H9 (cell line): ENCODE results near the gene PRPF40B. TPM values are rescaled to one million over a fixed set of nuclear protein-coding genes. Genes with fewer than 3 reads are reported as not detected.

ENCODE experiments used
- DNase-seq: peaks from one replicate; pipeline ENCODE4 v3.0.0-alpha.2; 2017
- H2AFZ ChIP-seq: one replicate; pipeline ENCODE4 v1.6.1; 2013; ENCODE audit warnings: mild to moderate bottlenecking, low read length, control low read depth, moderate library complexity
- H2AK5ac ChIP-seq: 2 replicates; pipeline ENCODE4 v1.6.1; 2013; ENCODE audit warnings: low read length, control low read depth, mixed read lengths; ENCODE audit not compliant: insufficient read length
- H2BK120ac ChIP-seq: one replicate; pipeline ENCODE4 v1.6.1; 2013; ENCODE audit warnings: low read depth, mild to moderate bottlenecking, low read length, control low read depth, inconsistent platforms; ENCODE audit not compliant: poor library complexity, severe bottlenecking
- H2BK12ac ChIP-seq: 2 replicates; pipeline ENCODE4 v1.6.1; 2013; ENCODE audit warnings: low read length, control low read depth, mixed read lengths, low read depth; ENCODE audit not compliant: insufficient read length
- H2BK15ac ChIP-seq: 2 replicates; pipeline ENCODE4 v1.6.1; 2013; ENCODE audit warnings: low read depth, low read length, control low read depth
- H2BK20ac ChIP-seq: one replicate; pipeline ENCODE4 v1.6.1; 2013; ENCODE audit warnings: low read depth, mild to moderate bottlenecking, low read length, control low read depth, inconsistent platforms; ENCODE audit not compliant: poor library complexity, severe bottlenecking
- H2BK5ac ChIP-seq: 2 replicates; pipeline ENCODE4 v1.6.1; 2013; ENCODE audit warnings: low read length, control low read depth, mixed read lengths; ENCODE audit not compliant: insufficient read length
- H3K14ac ChIP-seq: 2 replicates; pipeline ENCODE4 v1.6.1; 2013; ENCODE audit warnings: low read length, control low read depth; ENCODE audit not compliant: insufficient read depth
- H3K18ac ChIP-seq: 2 replicates; pipeline ENCODE4 v1.6.1; 2013; ENCODE audit warnings: low read depth, mild to moderate bottlenecking, mixed read lengths, low read length, control low read depth; ENCODE audit not compliant: insufficient read length
- H3K23ac ChIP-seq: 2 replicates; pipeline ENCODE4 v1.6.1; 2013; ENCODE audit warnings: low read length, control low read depth, mixed read lengths, low read depth; ENCODE audit not compliant: insufficient read length
- H3K23me2 ChIP-seq: 2 replicates; pipeline ENCODE4 v1.6.1; 2013; ENCODE audit warnings: low read depth, mild to moderate bottlenecking, mixed read lengths, low read length, control low read depth; ENCODE audit not compliant: insufficient read length, poor library complexity, severe bottlenecking
- H3K27ac ChIP-seq: 2 replicates; pipeline ENCODE4 v1.5.1; 2013; ENCODE audit warnings: low read length, control low read depth, mixed read lengths, low read depth; ENCODE audit not compliant: insufficient read length
- H3K27me3 ChIP-seq: 2 replicates; pipeline ENCODE4 v1.6.1; 2013; ENCODE audit warnings: low read length, control low read depth, inconsistent platforms; ENCODE audit not compliant: insufficient read depth
- H3K4ac ChIP-seq: 2 replicates; pipeline ENCODE4 v1.6.1; 2013; ENCODE audit warnings: low read depth, mild to moderate bottlenecking, control low read depth, inconsistent platforms, low read length, moderate library complexity
- H3K4me1 ChIP-seq: 2 replicates; pipeline ENCODE4 v1.6.1; 2013; ENCODE audit warnings: low read length, control low read depth, inconsistent platforms; ENCODE audit not compliant: insufficient read depth
- H3K4me2 ChIP-seq: 2 replicates; pipeline ENCODE4 v1.6.1; 2013; ENCODE audit warnings: low read length, control low read depth, mixed read lengths; ENCODE audit not compliant: insufficient read length, insufficient read depth
- H3K56ac ChIP-seq: 2 replicates; pipeline ENCODE4 v1.6.1; 2013; ENCODE audit warnings: low read depth, mild to moderate bottlenecking, mixed read lengths, low read length, control low read depth; ENCODE audit not compliant: insufficient read length
- H3K79me1 ChIP-seq: 2 replicates; pipeline ENCODE4 v1.6.1; 2013; ENCODE audit warnings: low read depth, mild to moderate bottlenecking, moderate library complexity, low read length, control low read depth, inconsistent platforms; ENCODE audit not compliant: insufficient read depth, poor library complexity, severe bottlenecking
- H3K79me2 ChIP-seq: 2 replicates; pipeline ENCODE4 v1.6.1; 2013; ENCODE audit warnings: low read length, control low read depth, inconsistent platforms; ENCODE audit not compliant: insufficient read depth
- H3K9ac ChIP-seq: 2 replicates; pipeline ENCODE4 v1.6.1; 2013; ENCODE audit warnings: low read length, control low read depth, mixed read lengths; ENCODE audit not compliant: insufficient read length; ENCODE audit errors: extremely low read depth
- H3K9me3 ChIP-seq: one replicate; pipeline ENCODE4 v1.6.1; 2013; ENCODE audit warnings: low read depth, low read length, inconsistent platforms; ENCODE audit not compliant: control insufficient read depth
- H3T11ph ChIP-seq: one replicate; pipeline ENCODE4 v1.6.1; 2013; ENCODE audit warnings: mild to moderate bottlenecking, low read length, control low read depth, inconsistent platforms
- H4K20me1 ChIP-seq: one replicate; pipeline ENCODE4 v1.6.1; 2013; ENCODE audit not compliant: control insufficient read depth, insufficient read length, insufficient read depth
- H4K5ac ChIP-seq: 2 replicates; pipeline ENCODE4 v1.6.1; 2013; ENCODE audit warnings: low read depth, mild to moderate bottlenecking, mixed read lengths, low read length, control low read depth; ENCODE audit not compliant: insufficient read length
- H4K8ac ChIP-seq: replicated peaks from 2 replicates; pipeline ENCODE4 v1.6.1; 2013; ENCODE audit warnings: low read length, control low read depth, mixed read lengths, low read depth; ENCODE audit not compliant: insufficient read length
- H4K91ac ChIP-seq: 2 replicates; pipeline ENCODE4 v1.6.1; 2013; ENCODE audit warnings: low read depth, mild to moderate bottlenecking, moderate library complexity, mixed read lengths, low read length, control low read depth; ENCODE audit not compliant: insufficient read length
- H3K27ac Mint-ChIP-seq, 3 experiments: 2 replicates in 2 of 3; 3 replicates in 1 of 3; pipeline ENCODE4 v1.8.0; 2020 to 2021; ENCODE audit warnings: mixed read lengths in 3 of 3, mild to moderate bottlenecking in 1 of 3, moderate library complexity in 1 of 3
- H3K27me3 Mint-ChIP-seq: 2 replicates; pipeline ENCODE4 v1.8.0; 2021; ENCODE audit warnings: low read depth, mild to moderate bottlenecking, moderate library complexity, mixed read lengths
- H3K36me3 Mint-ChIP-seq, 3 experiments: 2 replicates in 2 of 3; 3 replicates in 1 of 3; pipeline ENCODE4 v1.8.0; 2020 to 2021; ENCODE audit warnings: low read depth in 3 of 3, mixed read lengths in 3 of 3; ENCODE audit not compliant: insufficient read depth in 1 of 3
- H3K4me1 Mint-ChIP-seq, 2 experiments: 2 replicates each; pipeline ENCODE4 v1.8.0; 2020; ENCODE audit warnings: mixed read lengths in 2 of 2
- H3K4me3 Mint-ChIP-seq, 2 experiments: 2 replicates in 1 of 2; 3 replicates in 1 of 2; pipeline ENCODE4 v1.8.0; 2020 to 2021; ENCODE audit warnings: mild to moderate bottlenecking in 2 of 2, mixed read lengths in 2 of 2, moderate library complexity in 1 of 2
- H3K9me3 Mint-ChIP-seq, 2 experiments: 2 replicates in 1 of 2; 3 replicates in 1 of 2; pipeline ENCODE4 v1.8.0; 2020; ENCODE audit warnings: mild to moderate bottlenecking in 2 of 2, mixed read lengths in 2 of 2, moderate library complexity in 1 of 2
- CTCF ChIP-seq: fragments of 200-600 bp; sonication (generic); conservative IDR thresholded peaks from 3 replicates; pipeline ENCODE4 v1.8.0; 2021; ENCODE audit warnings: antibody characterized with exemption, mild to moderate bottlenecking
- WGBS: extraction: QIAGEN DNeasy Blood & Tissue Kit; methylation state at CpG from one replicate; pipeline ENCODE4 v1.1.7; 2013; ENCODE audit warnings: missing lambda C conversion rate, low lambda C conversion rate, mixed read lengths; ENCODE audit not compliant: insufficient read length; ENCODE audit errors: extremely low coverage; 5-methylcytosine and 5-hydroxymethylcytosine counted together
- total RNA-seq: library from RNA; stranded (reverse); gene quantifications from 2 replicates; pipeline ENCODE4 v1.2.1, GENCODE V29; 2021

PRPF40B gene
- total RNA-seq, 1 experiment from 2014 or later = 19.0 TPM

DNA sequence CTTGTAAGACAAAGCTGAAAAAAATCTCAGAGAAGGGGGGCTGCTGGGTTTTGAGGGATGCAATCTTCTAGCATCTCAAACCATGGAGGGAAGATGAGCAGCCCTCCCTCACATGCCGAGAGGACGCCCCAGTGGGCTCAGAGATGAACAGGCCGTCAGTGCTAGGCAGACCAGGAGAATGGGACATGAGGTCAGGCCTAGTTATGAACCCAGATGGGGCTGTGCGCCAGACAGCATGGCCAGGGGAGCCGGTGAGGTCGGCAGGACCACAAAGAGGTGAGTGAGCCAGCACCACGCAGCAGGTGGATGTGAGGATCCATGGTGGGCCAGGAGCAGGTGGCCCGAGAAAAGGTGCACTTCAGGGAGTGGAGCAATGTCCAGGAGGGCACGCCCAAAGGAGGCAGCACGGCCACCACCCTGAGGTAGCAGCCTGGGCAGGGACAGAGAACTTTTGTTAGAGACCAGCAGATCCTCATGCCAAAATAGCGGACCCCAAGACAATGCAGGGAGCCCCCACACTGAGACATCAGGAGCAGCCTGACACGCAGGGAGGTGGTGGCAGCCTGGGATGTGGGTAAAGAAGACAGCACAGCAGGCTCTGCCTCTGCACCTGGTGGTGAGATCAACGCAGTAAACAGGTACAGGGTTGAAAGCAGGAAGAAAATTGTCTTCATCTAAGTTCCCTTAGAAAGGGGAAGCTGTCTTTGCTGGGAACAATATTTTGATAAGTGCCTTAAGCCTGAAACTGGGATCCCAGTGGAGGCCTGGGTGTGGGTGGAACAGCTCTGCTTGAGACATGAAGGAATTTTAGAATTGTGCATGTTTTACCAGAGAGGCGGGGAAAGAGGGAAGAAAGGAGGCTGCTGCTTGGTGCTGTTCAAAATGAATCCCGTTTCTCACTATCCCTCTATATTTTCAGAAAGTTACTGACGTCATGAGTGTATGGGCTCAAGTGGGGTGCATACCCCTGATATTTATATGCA lies 37.6 kb upstream of the PRPF40B start:
- H4K5ac ChIP-seq = no peak overlapping the region
- H3K14ac ChIP-seq = no peak overlapping the region
- H3K9me3 ChIP-seq = no peaks in the 10 kb centered on the region
- H2BK5ac ChIP-seq = no peak overlapping the region
- Mint-ChIP-seq H3K27me3 (no peaks in the 10 kb centered on the region), H3K27ac (peak overlapping the region in 2 of 3 experiments; percentile 18 to 34; a peak in 4 of 7 replicates), H3K4me3 (no peak overlapping the region), H3K36me3 (peaks cover 4 to 15% (median 6%) of the 10 kb centered on the region in 3 experiments; a peak in 4 of 7 replicates), H3K4me1 (peaks cover 4 to 5% of the 10 kb centered on the region in 2 experiments; a peak in 3 of 4 replicates), H3K9me3 (no peaks in the 10 kb centered on the region)
- H4K8ac ChIP-seq = no peak overlapping the region
- no peak overlapping the region for H4K91ac ChIP-seq
- no peaks in the 10 kb centered on the region for H3K79me2 ChIP-seq
- H2BK120ac ChIP-seq = no peak overlapping the region
- H3K23me2 ChIP-seq = no peaks in the 10 kb centered on the region
- H3K18ac ChIP-seq = no peak overlapping the region
- no peak for TF ChIP-seq CTCF
- H3K56ac ChIP-seq = no peak overlapping the region
- no peak overlapping the region for H3K4ac ChIP-seq
- H3K27ac ChIP-seq = no peak overlapping the region
- no peak overlapping the region for H2AK5ac ChIP-seq
- no peak overlapping the region for H3K9ac ChIP-seq
- no peak overlapping the region for H3K4me2 ChIP-seq
- H2AFZ ChIP-seq = no peak overlapping the region
- H4K20me1 ChIP-seq = no peaks in the 10 kb centered on the region
- WGBS = no CpG with 5 or more reads among the region's 16 CpGs
- no peak overlapping the region for H2BK15ac ChIP-seq
- DNase-seq = no peak
- no peak overlapping the region for H3K23ac ChIP-seq
- no peak overlapping the region for H2BK12ac ChIP-seq
- H3K27me3 ChIP-seq = no peaks in the 10 kb centered on the region
- no peak overlapping the region for H2BK20ac ChIP-seq
- no peaks in the 10 kb centered on the region for H3K79me1 ChIP-seq
- no peaks in the 10 kb centered on the region for H3K4me1 ChIP-seq
- no peak overlapping the region for H3T11ph ChIP-seq
